ENCODE data around the gene SOAT2. TPM values are rescaled to one million over a fixed set of nuclear protein-coding genes. Genes with fewer than 3 reads are reported as not detected.

Gene SOAT2
- total RNA-seq, 1 experiment from 2014 or later = not detected

DNA sequence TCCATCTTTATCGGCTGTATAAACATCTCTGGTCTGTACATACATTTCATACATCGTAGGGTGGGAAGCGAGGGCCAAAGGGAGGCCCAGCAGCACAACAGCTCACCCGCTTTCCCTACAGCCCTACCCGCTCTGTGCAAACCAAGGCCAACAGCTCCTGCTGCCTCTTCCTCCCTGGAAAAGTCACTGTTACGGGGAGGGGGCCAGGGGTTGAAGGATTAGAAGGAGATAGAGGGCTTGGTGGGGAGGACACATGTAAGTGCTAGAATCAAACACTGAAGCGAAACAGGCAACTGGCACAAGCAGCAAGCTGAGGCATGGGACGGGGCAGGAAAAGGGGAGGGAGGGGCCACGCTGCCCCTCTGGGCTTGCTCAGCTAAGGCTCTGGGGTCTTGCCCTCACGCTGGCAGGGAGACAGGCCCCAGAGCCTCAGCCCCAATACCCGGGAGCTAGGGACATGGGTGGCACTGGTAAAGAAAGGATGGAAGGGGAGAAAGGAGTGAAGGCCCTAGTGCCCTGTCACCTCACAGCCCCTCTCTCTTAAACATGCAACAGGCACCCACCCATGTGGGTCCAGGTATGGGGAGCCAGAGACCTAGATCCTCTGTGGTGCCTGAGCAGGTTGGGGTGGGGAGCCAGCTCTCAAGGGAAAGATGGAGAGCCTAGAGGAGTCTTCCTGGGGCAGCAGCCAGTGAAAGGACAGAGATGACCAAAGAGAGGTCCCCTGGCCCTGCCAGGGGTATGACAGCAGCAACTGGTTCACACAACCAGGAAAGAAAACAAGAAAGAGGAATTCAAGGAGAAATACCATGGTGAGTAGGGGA lies 38.5 kb upstream of the SOAT2 start:
- BruUV-seq (replicated peaks) = no TSS peak
- intact Hi-C loops (cut with micrococcal nuclease; ENCODE audit: unreplicated experiment) = loop anchor here (5.0 kb wide), 1 partner anchor 127 kb away; no protein-coding TSS in a partner anchor
- Mint-ChIP-seq H3K36me3 (ENCODE audit: insufficient read depth, unreplicated experiment) (peaks cover 23% of the 10 kb centered on the region), H3K27ac (ENCODE audit: unreplicated experiment) (no peak overlapping the region), H3K4me1 (ENCODE audit: low read depth, unreplicated experiment) (peaks cover 24% of the 10 kb centered on the region), H3K4me3 (ENCODE audit: low read depth, unreplicated experiment) (no peak overlapping the region), H3K9me3 (ENCODE audit: low read depth, unreplicated experiment) (no peaks in the 10 kb centered on the region), H3K27me3 (ENCODE audit: unreplicated experiment) (no peaks in the 10 kb centered on the region)
- no peak for DNase-seq
- CTCF ChIA-PET = interaction anchor here (1.3 to 2.1 kb wide), 5 partner anchors 10 to 133 kb away, joined by 3 to 39 read pairs (median 9); partner anchors contain the start of genes IGFBP6, SOAT2 and SPRYD3
- TF ChIP-seq, protein P1, sequence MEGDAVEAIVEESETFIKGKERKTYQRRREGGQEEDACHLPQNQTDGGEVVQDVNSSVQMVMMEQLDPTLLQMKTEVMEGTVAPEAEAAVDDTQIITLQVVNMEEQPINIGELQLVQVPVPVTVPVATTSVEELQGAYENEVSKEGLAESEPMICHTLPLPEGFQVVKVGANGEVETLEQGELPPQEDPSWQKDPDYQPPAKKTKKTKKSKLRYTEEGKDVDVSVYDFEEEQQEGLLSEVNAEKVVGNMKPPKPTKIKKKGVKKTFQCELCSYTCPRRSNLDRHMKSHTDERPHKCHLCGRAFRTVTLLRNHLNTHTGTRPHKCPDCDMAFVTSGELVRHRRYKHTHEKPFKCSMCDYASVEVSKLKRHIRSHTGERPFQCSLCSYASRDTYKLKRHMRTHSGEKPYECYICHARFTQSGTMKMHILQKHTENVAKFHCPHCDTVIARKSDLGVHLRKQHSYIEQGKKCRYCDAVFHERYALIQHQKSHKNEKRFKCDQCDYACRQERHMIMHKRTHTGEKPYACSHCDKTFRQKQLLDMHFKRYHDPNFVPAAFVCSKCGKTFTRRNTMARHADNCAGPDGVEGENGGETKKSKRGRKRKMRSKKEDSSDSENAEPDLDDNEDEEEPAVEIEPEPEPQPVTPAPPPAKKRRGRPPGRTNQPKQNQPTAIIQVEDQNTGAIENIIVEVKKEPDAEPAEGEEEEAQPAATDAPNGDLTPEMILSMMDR (IDR thresholded peaks at IDR 0.05; ENCODE audit: unreplicated experiment) = no peak

DNA sequence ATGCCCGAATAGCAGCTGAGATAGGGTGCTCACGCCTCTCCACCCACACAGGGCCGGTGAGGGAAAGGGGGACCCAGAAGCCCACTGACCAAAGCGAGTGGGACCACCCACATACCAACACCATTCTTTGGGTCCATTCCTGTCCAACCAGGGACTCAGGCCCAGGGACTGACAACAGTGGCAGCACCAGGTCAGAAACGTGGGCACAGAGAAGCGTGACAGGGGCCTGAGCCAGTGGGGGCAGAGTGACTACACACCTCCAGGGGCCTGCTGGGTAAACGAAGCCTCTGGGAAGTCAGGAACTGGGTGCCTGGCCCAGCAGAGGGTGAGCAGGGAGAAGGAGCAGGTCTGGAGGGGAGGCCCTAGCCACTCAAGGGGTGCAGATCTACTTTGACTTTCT lies 37.8 kb upstream of the SOAT2 start:
- H3K4me1 Mint-ChIP-seq (ENCODE audit: low read depth, unreplicated experiment) = peaks cover 24% of the 10 kb centered on the region

DNA sequence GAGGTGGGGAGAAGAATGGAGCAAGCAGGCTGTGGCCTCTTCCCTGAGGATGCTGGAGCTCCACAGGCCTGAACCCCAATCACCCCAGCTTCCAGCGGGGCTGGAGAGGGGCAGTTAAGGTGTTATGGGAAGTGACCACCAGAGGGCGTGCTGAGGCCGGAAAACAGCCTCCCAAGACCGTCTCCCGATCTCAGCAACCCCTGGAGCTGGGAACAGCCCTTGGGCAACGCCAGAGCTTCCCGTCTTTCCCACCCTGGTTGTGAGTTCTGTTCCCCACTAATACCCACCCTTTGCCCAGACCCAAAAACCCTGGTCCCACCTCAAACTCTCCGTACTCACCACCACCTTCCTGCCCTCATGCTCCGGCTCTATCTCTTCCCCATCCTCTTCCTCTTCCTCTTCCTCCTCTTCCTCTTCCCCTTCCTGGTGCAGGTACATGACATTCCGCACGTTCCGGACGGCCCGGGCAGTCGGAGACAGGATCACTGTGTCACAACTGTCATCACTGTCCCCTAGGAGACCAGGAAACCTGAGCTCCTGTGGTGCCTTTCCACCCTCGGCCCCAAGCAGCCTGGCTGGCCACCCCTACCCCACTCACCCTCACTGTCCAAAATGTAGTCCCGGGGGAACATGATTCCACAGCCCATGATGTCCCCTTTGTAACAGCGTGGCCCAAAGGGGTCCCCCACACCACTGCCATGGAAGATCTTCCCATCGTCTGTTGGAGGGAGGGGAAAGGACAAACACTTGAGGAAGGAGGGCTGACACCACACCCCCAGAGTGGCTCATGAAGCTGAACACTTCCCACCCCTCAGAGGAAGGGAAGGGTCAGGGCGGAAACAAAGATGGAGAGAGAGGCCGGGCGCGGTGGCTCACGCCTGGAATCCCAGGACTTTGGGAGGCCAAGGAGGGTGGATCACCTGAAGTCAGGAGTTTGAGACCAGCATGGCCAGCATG lies 37.0 kb upstream of the SOAT2 start:
- TF ChIP-seq, protein P1 (IDR thresholded peaks at IDR 0.05; ENCODE audit: unreplicated experiment) = peak; percentile 77
- no peaks in the 10 kb centered on the region for H3K9me3 Mint-ChIP-seq (ENCODE audit: low read depth, unreplicated experiment)
- no TSS peak for BruUV-seq (replicated peaks)
- H3K4me3 Mint-ChIP-seq (ENCODE audit: low read depth, unreplicated experiment) = no peak overlapping the region
- peaks cover 20% of the 10 kb centered on the region for H3K36me3 Mint-ChIP-seq (ENCODE audit: insufficient read depth, unreplicated experiment)
- intact Hi-C loops (cut with micrococcal nuclease; ENCODE audit: unreplicated experiment) = loop anchor here (2.0 to 5.0 kb wide), 2 partner anchors 33 to 126 kb away; no protein-coding TSS in a partner anchor
- peaks cover 20% of the 10 kb centered on the region for H3K4me1 Mint-ChIP-seq (ENCODE audit: low read depth, unreplicated experiment)
- DNase-seq = peak; percentile 75
- H3K27me3 Mint-ChIP-seq (ENCODE audit: unreplicated experiment) = no peaks in the 10 kb centered on the region
- peak overlapping the region; percentile 54 for H3K27ac Mint-ChIP-seq (ENCODE audit: unreplicated experiment)
- CTCF ChIA-PET = interaction anchor here (0.6 to 2.1 kb wide), 12 partner anchors 12 to 229 kb away, joined by 3 to 39 read pairs (median 6); partner anchors contain the start of genes CSAD, IGFBP6, PFDN5 and SOAT2

More for the DNA sequence above, 37.8 kb upstream of the SOAT2 start:
- peaks cover 23% of the 10 kb centered on the region for H3K36me3 Mint-ChIP-seq (ENCODE audit: insufficient read depth, unreplicated experiment)
- no peak overlapping the region for H3K4me3 Mint-ChIP-seq (ENCODE audit: low read depth, unreplicated experiment)
- no peak for DNase-seq
- TF ChIP-seq, protein P1 (IDR thresholded peaks at IDR 0.05; ENCODE audit: unreplicated experiment) = no peak
- intact Hi-C loops (cut with micrococcal nuclease; ENCODE audit: unreplicated experiment) = loop anchor here (5.0 kb wide), 1 partner anchor 127 kb away; no protein-coding TSS in a partner anchor
- H3K27me3 Mint-ChIP-seq (ENCODE audit: unreplicated experiment) = no peaks in the 10 kb centered on the region
- CTCF ChIA-PET = interaction anchor here (0.6 to 2.1 kb wide), 10 partner anchors 11 to 230 kb away, joined by 3 to 39 read pairs (median 8); partner anchors contain the start of genes CSAD, IGFBP6, PFDN5 and SOAT2
- BruUV-seq (replicated peaks) = no TSS peak
- no peak overlapping the region for H3K27ac Mint-ChIP-seq (ENCODE audit: unreplicated experiment)
- H3K9me3 Mint-ChIP-seq (ENCODE audit: low read depth, unreplicated experiment) = no peaks in the 10 kb centered on the region

Measured in Calu3 (cell line).